Stimulated activated CD8-positive, alpha-beta memory T cell treated with anti-CD3 and anti-CD28 coated beads, Interleukin-7, amount 100 ng/mL, for 1 hour (primary cell): ENCODE measurements around the gene KIAA1958.
A peak's percentile ranks its signal among the peaks of the same experiment; 100 is the strongest.
"Not testable (repeated sequence)": the region's sequence is repeated elsewhere in the genome, so short reads cannot be mapped to it uniquely, and the experiment has no call there.

Source experiments
- DNase-seq, 2 donors: peaks; one replicate each; pipeline ENCODE4 v3.0.0-alpha.2; 2020; ENCODE audit warnings: low read depth in 2 of 2

KIAA1958 gene

GRCh38 chr9:112659906-112660305, 173.3 kb downstream of the KIAA1958 start:
- DNase-seq, result no peak

- no peak for DNase-seq
Observed at GRCh38 chr9:112663681-112664080, 177.1 kb downstream of the KIAA1958 start.

- no peak for DNase-seq
Observed at GRCh38 chr9:112664531-112664930, 177.9 kb downstream of the KIAA1958 start.

DNA sequence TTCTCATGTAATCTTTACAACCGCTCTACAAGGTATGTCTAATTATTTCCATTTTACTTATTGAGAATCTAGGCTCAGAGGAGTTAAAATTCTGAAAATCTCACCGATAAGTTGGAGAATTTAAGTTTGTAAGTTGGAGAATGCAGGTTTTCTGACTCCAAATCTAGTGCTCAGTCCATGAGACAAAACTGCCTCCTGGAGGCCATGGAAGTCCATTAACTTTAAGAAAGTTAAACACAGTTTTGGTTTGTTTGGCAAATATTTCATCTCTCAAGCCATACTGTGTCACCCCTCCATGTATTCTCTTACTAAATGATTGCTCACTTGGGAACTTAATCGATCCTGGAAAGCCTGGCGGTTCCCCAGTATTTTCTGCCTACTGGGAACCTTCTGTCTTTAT, 178.7 kb downstream of the KIAA1958 start:
- DNase-seq, result no peak

DNA sequence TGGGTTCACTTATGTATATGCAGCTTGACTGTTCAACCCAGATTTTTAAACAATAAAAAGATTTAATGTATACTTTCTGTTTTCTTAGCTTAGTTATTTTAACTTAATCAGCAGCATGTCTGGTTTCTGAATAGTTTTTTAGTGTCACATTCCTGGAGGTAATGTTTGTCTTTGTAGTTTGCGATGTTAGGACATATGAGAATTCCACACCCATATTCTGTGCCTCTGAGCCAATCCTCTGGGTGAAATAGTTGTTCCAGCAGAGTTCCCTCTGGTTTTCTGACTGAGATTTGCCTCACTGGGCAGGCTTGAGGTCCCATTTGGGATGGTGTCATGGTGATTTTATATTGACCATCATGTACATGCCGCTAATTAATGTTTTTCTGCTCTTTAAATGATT, 182.7 kb downstream of the KIAA1958 start:
- DNase-seq, result no peak

GRCh38 chr9:112670991-112671625, 184.5 kb downstream of the KIAA1958 start:
- no peak for DNase-seq

GRCh38 chr9:112673221-112673620, 186.6 kb downstream of the KIAA1958 start:
- DNase-seq, result not testable (repeated sequence)

GRCh38 chr9:112677040-112677439, 190.4 kb downstream of the KIAA1958 start:
- no peak for DNase-seq

DNA sequence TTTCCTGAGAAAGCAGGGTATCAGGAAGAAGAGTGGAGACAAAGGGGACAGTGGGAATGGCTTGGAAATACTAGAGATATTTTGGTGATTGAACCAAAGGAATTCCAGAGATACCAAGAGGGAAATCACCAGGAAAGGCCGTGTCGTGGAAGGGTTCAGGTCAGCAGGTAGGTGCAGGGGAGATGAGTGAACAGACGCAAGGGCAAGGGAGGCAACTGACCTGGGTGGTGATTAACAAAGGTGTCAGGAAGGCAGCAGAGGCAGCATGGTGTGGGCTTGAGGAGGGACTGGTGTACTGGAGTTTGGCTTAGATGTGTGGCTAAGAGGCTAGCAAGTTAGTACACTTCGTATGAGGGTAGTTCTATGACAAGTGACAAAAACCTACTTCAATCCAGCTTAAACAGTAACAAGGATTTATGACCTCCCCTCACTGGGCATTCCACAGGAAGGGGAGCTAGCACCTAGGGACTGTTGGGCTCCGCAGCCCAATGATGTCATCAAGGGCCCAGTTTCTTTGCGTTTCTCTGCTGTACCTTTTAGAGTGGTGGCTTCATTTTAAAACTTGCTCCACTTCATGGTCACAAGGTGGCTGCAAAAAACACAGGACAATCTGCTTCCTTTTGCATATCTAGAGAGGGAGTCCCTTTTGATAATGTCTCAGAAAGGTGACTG, 194.2 kb downstream of the KIAA1958 start:
- DNase-seq, result no peak

DNA sequence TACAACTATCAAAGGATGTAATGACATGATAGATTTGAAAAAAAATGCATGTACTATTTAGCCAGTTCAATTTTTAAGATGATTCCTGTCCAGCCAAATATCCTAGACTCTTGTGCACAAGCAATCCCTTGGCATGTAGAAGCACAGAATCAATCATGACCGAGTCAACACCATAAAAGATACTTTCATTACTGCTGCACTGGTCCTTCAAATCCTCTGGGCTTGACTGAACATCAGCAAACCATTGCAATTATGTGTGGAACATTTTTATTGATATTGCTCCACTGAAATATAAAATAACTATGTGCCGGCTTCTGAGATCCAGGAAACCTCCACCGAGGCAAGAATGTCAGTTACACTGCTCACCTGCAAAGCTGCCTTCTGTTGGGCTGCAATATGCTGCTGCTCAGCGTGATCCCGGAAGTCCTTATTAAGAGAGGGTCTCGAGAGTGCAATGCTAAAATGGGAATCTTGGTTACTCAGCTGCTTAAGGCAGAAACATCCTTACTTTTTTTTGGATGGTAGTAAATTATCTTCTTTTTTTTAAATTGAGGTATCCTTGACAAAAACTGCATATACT, 202.6 kb downstream of the KIAA1958 start:
- no peak for DNase-seq

DNA sequence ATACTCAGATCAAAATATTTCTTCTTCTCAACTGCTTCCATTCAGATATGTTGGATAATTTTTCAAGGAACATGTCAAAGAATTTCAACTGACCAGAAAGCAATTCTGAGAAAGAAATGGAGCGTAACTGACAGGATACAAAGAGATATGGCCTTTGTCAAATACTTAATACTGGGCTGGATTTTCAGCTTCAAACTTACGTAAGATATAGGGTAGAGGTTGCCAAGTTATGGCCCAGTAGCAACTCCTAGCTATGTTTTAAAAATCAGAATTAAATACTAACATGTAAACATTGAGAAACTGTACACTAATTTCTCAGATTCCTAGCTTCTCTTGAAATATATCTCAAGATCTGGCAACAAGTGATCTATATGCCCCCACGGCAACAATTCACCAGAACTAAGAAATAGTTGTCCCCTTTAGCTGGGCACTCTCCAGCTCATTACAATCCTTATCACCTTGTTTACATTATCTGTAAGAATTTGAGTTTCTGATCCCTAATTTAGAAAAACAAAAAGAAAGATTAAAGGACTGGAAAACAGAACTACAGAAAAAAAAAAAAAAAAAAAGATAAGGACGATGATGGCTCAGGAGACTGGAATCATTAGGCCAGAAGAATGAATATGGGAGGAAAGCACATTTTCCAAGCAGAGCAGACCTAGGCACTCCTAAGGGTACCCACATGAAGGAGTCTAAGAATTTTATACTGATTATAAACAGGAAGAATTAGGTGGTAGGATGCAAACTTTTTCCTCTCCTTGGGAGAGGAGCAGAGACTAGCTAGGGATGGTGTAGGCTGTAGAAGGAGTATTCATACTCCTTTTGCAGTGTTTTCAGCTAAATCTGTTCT, 208.3 kb downstream of the KIAA1958 start:
- DNase-seq, result no peak

- no peak for DNase-seq
Observed at GRCh38 chr9:112696461-112696860, 209.8 kb downstream of the KIAA1958 start.

- no peak for DNase-seq
Observed at GRCh38 chr9:112699230-112699629, 212.6 kb downstream of the KIAA1958 start.

GRCh38 chr9:112700085-112700484, 213.5 kb downstream of the KIAA1958 start:
- no peak for DNase-seq

DNA sequence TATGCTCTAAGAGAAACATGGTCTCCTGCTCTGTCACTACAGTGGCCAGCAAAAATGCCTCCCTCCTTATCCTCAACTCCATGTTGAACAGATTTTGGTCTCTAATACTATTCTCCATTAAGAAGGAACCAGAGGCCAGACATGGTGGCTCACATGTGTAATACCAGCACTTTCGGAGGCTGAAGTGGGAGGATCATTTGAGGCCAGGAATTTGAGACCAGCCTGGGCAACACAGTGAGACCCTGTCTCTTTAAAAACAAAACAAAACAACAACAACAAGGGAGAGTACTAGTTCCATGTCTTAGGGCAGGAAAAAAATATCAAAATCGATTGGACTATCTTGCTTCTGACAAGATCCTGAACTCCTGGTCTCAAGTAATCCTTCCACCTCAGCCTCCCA, 216.7 kb downstream of the KIAA1958 start:
- no peak for DNase-seq

DNA sequence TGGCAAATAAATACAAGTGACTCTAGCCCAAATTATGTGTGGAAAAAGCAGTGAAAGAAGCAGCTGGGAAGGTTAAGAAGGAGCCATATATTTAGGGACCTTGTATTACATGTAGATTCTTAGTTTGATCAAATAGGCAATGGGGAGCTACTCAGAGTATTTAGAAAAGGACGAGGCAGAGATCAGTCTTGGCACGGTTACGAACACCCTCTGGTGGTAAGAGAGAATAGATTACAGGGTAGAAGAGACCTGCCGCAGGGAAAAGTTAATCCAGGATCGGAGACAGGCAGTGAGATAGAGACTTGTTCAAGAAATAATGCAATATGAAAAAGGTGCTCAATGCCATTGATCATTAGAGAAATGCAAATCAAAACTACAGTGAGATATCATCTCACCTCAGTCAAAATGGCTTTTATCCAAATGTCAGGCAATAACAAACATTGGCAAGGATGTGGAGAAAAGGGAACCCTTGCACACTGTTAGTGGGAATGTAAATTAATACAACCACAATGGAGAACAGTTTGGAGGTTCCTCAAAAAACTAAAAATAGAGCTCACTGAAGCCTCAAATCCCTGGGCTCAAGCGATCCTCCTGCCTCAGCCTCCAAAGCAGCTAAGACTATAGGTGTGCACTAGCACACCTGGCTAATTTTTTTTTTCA, 219.3 kb downstream of the KIAA1958 start:
- DNase-seq, result no peak

DNA sequence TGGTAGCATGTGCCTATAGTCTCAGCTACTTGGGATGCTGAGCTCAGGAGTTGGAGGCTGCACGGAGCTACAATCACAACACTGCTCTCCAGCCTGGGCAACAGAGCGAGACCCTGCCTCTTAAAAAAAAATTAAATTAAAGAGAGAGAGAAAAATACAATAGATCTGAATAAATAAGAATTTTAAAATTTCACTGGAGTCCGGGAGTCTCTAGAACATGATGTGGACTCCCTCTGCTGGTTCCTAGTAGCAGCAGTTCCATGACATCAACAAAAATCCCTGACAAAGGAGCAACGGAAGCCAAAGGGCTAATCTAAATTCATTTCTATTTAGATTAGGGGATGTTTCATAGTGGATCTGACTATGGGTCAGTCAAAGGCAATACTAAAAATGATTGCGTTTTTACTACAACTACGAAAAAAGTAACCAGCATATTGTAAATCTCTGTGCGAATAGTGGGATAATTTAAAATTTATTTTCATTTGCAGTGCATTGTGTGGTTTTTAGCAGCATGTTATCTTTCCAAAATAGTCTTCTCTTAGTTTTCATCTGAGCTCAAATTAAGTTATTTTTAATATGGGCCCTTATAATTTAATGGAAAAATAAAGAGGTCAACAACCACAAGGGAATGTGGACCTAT, 224.5 kb downstream of the KIAA1958 start:
- no peak for DNase-seq

- DNase-seq, result no peak
Observed at GRCh38 chr9:112712678-112713077, 226.1 kb downstream of the KIAA1958 start.

DNA sequence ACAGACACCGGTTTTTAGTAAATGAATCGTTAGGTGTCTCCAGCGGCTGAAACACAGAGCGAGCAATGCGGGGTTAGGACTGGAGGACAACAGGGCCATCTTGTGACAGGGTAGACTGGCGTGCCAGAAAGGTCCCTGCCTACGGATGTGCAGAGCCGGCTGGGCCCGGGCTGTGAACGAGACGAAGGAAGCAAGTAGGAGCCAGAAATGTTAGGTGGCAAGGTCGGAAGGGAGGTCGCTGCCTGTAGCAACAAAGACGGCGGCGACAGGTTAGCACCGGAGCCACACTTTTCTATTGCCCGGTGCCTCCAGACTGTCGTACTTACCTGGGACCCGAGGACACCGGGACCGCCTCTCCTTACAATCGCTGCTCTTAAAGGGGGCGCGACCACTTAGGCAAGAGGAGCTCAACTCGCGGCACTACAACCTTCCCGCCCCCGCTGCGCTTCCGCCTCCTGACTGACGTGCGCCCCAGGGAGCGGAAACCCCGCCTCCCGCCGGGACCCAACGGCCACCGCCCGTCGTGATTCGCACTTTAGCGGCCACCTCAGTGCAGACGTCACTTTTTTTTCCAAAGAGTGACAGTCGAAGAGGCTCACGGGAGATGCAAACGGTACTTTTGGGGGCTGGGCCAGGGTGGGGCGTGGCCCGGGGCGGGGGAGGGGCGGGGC, 231.2 kb downstream of the KIAA1958 start, which contains the start of gene INIP:
Gene INIP, minus strand, starts transcription at position 457 of the 671 bp plus-strand sequence. CDS start 1,632 bp downstream, outside the sequence.
- DNase-seq, result peak; percentile 93 to 96
